DOHH2 (cell line): Measurements from ENCODE around the gene CACNA2D3.

ENCODE experiments used
- CTCF ChIP-seq: fragments of 200-600 bp; sonication (generic); IDR thresholded peaks from one replicate; pipeline ENCODE4 v1.5.1; 2014; ENCODE audit warnings: antibody characterized with exemption, mild to moderate bottlenecking, low read depth, low read length; ENCODE audit not compliant: poor library complexity, severe bottlenecking
- EZH2phosphoT487 ChIP-seq: fragments of 200-600 bp; sonication (generic); IDR thresholded peaks from 2 replicates; pipeline ENCODE4 v1.6.1; 2017; ENCODE audit warnings: borderline replicate concordance, mild to moderate bottlenecking, antibody characterized with exemption, low read length, moderate library complexity, mixed read lengths

- TF ChIP-seq CTCF (no peak), EZH2phosphoT487 (no peak)
These were observed 697.6 kb downstream of the CACNA2D3 start for GRCh38 chr3:54819946-54820345.
